SU-DHL-6 (cell line): ENCODE measurements around the gene FLRT2.

Experiments used
- H2AFZ ChIP-seq: fragments of 200-600 bp; sonication (generic); 2 replicates; pipeline ENCODE4 v1.6.1; 2014; ENCODE audit warnings: low read depth, mild to moderate bottlenecking, moderate library complexity, mixed read lengths, antibody characterized with exemption, low read length; ENCODE audit not compliant: severe bottlenecking
- H3F3A ChIP-seq: fragments of 200-600 bp; shearing (Covaris generic); 2 replicates; pipeline ENCODE4 v1.6.0; 2016; ENCODE audit warnings: antibody characterized with exemption, mild to moderate bottlenecking; ENCODE audit not compliant: insufficient read depth
- H3K27ac ChIP-seq: fragments of 200-600 bp; sonication (generic); 2 replicates; pipeline ENCODE4 v1.5.1; 2016; ENCODE audit warnings: low read depth, mild to moderate bottlenecking, low read length, moderate library complexity, mixed read lengths
- H3K27me3 ChIP-seq: fragments of 200-600 bp; sonication (generic), shearing (Covaris generic); 2 replicates; pipeline ENCODE4 v1.6.0; 2014; ENCODE audit warnings: mild to moderate bottlenecking, low read length
- H3K36me3 ChIP-seq: fragments of 200-600 bp; sonication (generic); 2 replicates; pipeline ENCODE4 v1.6.1; 2014; ENCODE audit warnings: mild to moderate bottlenecking, low read length, mixed read lengths
- H3K4me2 ChIP-seq: fragments of 300-600, 200-600 bp; shearing (Covaris generic), sonication (generic); 2 replicates; pipeline ENCODE4 v1.6.0; 2014; ENCODE audit warnings: low read length, low read depth, mild to moderate bottlenecking; ENCODE audit not compliant: poor library complexity, severe bottlenecking
- H3K4me3 ChIP-seq: fragments of 200-600 bp; sonication (generic); 2 replicates; pipeline ENCODE4 v1.5.1; 2014; ENCODE audit warnings: antibody characterized with exemption, low read length, mild to moderate bottlenecking, mixed read lengths; ENCODE audit not compliant: insufficient read depth, poor library complexity, severe bottlenecking
- H3K79me2 ChIP-seq: fragments of 200-600 bp; sonication (generic); 2 replicates; pipeline ENCODE4 v1.6.1; 2014; ENCODE audit warnings: mild to moderate bottlenecking, low read length, moderate library complexity; ENCODE audit not compliant: insufficient read depth
- H3K9ac ChIP-seq: fragments of 200-600 bp; sonication (generic); 2 replicates; pipeline ENCODE4 v1.7.0; 2014; ENCODE audit warnings: mild to moderate bottlenecking, low read length
- H3K9me2 ChIP-seq: fragments of 200-600 bp; sonication (generic); replicated peaks from 2 replicates; pipeline ENCODE4 v1.6.1; 2014; ENCODE audit warnings: low read length; ENCODE audit not compliant: insufficient read depth
- H3K9me3 ChIP-seq: fragments of 200-600 bp; sonication (generic); 2 replicates; pipeline ENCODE4 v1.6.1; 2014; ENCODE audit warnings: low read length, mixed read lengths; ENCODE audit not compliant: insufficient read depth
- H4K20me1 ChIP-seq: fragments of 200-600 bp; sonication (generic); 2 replicates; pipeline ENCODE4 v1.6.1; 2014; ENCODE audit warnings: low read depth, mild to moderate bottlenecking, antibody characterized with exemption, low read length, moderate library complexity, mixed read lengths
- EZH2phosphoT487 ChIP-seq: fragments of 200-600 bp; sonication (generic), shearing (Covaris generic); conservative IDR thresholded peaks from 2 replicates; pipeline ENCODE4 v1.6.1; 2018; ENCODE audit warnings: mild to moderate bottlenecking, antibody characterized with exemption, low read length, moderate library complexity, mixed read lengths
- TF ChIP-seq, protein P1 (sequence below): fragments of 200-600 bp; sonication (generic); IDR thresholded peaks from one replicate; pipeline ENCODE4 v1.5.1; 2017; ENCODE audit warnings: antibody characterized with exemption, mild to moderate bottlenecking, low read length, moderate library complexity; ENCODE audit not compliant: insufficient read depth, poor library complexity, severe bottlenecking

FLRT2 gene

DNA sequence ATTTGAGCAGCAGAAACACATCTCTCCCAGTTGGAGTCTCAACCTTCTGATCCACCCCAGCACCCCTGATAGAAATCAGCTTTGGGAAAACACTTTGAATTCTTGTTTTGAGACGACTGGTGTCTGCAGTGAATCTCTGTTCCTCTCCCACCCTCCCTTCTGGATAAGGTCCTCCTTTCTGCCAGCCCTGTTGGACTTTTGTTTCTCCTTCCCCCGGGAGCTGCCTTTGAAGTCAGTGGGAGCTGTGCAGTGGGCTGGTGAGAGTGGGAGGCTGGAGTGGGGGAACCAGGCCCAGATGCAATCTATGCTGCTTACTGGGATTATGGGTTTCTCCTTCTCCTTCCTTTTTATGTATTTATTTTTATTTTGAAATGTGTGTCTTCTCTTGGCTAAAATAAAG, 49.0 kb downstream of the FLRT2 start:
- H3K9me3 ChIP-seq, result no peaks in the 10 kb centered on the region
- TF ChIP-seq EZH2phosphoT487, result no peak
- TF ChIP-seq, protein P1, sequence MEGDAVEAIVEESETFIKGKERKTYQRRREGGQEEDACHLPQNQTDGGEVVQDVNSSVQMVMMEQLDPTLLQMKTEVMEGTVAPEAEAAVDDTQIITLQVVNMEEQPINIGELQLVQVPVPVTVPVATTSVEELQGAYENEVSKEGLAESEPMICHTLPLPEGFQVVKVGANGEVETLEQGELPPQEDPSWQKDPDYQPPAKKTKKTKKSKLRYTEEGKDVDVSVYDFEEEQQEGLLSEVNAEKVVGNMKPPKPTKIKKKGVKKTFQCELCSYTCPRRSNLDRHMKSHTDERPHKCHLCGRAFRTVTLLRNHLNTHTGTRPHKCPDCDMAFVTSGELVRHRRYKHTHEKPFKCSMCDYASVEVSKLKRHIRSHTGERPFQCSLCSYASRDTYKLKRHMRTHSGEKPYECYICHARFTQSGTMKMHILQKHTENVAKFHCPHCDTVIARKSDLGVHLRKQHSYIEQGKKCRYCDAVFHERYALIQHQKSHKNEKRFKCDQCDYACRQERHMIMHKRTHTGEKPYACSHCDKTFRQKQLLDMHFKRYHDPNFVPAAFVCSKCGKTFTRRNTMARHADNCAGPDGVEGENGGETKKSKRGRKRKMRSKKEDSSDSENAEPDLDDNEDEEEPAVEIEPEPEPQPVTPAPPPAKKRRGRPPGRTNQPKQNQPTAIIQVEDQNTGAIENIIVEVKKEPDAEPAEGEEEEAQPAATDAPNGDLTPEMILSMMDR, result no peak
- no peak overlapping the region for H3K27ac ChIP-seq

DNA sequence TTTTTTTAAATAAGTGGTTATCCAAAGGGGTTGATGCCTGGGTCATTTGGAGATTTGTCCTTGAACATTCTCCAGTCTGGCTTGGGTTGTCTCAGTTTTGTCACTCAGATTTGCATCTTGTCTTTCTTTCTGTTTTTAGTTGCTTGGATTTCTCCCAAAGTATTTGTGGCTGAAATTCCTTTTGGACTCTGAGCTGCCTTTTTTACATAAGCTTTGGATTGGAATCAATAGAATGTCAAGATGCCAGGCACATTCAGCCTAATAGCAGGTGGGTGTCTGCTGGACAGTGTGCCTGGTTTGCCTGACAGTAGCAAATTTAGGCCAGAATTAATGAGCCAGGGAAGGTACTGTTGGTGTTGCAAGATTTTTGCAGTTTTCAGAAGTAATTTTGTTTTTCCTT, 50.0 kb downstream of the FLRT2 start:
- H2AFZ ChIP-seq, result no peak overlapping the region
- no peak overlapping the region for H3K27ac ChIP-seq
- no peaks in the 10 kb centered on the region for H3K79me2 ChIP-seq
- H3K9ac ChIP-seq, result no peak overlapping the region
- TF ChIP-seq, protein P1, result no peak
- TF ChIP-seq EZH2phosphoT487, result no peak
- no peaks in the 10 kb centered on the region for H3K9me3 ChIP-seq
- no peak overlapping the region for H3K4me2 ChIP-seq
- H3K36me3 ChIP-seq, result no peaks in the 10 kb centered on the region
- H3F3A ChIP-seq, result no peaks in the 10 kb centered on the region
- H4K20me1 ChIP-seq, result no peaks in the 10 kb centered on the region
- H3K27me3 ChIP-seq, result no peaks in the 10 kb centered on the region
- H3K4me3 ChIP-seq, result no peak overlapping the region
- H3K9me2 ChIP-seq, result no peaks in the 10 kb centered on the region

More for the DNA sequence above, 49.0 kb downstream of the FLRT2 start:
- H3K36me3 ChIP-seq, result no peaks in the 10 kb centered on the region
- H3K4me3 ChIP-seq, result no peak overlapping the region
- no peaks in the 10 kb centered on the region for H3K9me2 ChIP-seq
- H3K79me2 ChIP-seq, result no peaks in the 10 kb centered on the region
- H3K4me2 ChIP-seq, result no peak overlapping the region
- no peaks in the 10 kb centered on the region for H3K27me3 ChIP-seq
- H2AFZ ChIP-seq, result no peak overlapping the region
- H3K9ac ChIP-seq, result no peak overlapping the region
- no peaks in the 10 kb centered on the region for H4K20me1 ChIP-seq
- H3F3A ChIP-seq, result no peaks in the 10 kb centered on the region

DNA sequence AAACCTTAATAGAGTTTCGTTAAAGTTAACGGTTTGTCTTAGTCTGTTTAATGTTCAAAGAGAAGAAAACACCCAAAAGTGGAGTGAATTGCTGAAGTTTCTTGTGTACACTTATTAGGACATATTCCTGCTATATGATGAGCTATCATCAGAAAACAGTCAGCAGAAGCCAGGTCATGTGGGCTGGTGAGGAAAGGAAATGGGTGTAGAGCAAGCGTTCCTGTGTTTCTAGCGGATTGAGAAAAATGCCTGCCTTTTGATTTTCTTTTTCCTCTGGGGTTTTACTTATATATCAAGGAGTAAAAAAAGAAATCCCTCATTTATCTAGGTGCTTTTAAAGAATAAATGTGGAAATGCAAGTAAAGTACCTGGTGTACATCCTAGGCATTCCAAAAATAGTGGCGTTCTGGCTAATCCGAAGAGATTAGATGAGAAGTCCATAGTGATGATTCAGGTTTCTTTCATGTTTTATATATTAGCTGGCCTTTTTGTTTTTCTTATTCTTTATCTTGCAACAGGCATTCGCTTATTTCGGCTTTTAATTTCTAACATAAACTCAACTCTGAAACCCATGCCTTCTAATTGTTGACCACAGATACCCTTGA, 50.7 kb downstream of the FLRT2 start:
- no peak overlapping the region for H2AFZ ChIP-seq
- no peak overlapping the region for H3K4me2 ChIP-seq

More for the DNA sequence above, 50.7 kb downstream of the FLRT2 start:
- Histone ChIP-seq H3K79me2 (no peaks in the 10 kb centered on the region), H3K9me3 (no peaks in the 10 kb centered on the region), H3K9me2 (no peaks in the 10 kb centered on the region), H4K20me1 (no peaks in the 10 kb centered on the region), H3F3A (no peaks in the 10 kb centered on the region), H3K4me3 (no peak overlapping the region), H3K27me3 (no peaks in the 10 kb centered on the region), H3K9ac (no peak overlapping the region), H3K27ac (no peak overlapping the region), H3K36me3 (no peaks in the 10 kb centered on the region)
- no peak for TF ChIP-seq EZH2phosphoT487
- TF ChIP-seq, protein P1, result no peak
